GM10266 (cell line): Measurements from ENCODE around the gene COMP.

Source experiments
- DNase-seq: peaks from one replicate; pipeline ENCODE4 v3.0.0; 2012; ENCODE audit errors: extremely low spot score
- TF ChIP-seq, protein P1 (sequence below): IDR thresholded peaks from 2 replicates; pipeline ENCODE4 v1.5.1; 2012; ENCODE audit warnings: mild to moderate bottlenecking, low read depth; ENCODE audit not compliant: control insufficient read depth, insufficient read depth; ENCODE audit errors: missing control alignments

The COMP gene

DNA sequence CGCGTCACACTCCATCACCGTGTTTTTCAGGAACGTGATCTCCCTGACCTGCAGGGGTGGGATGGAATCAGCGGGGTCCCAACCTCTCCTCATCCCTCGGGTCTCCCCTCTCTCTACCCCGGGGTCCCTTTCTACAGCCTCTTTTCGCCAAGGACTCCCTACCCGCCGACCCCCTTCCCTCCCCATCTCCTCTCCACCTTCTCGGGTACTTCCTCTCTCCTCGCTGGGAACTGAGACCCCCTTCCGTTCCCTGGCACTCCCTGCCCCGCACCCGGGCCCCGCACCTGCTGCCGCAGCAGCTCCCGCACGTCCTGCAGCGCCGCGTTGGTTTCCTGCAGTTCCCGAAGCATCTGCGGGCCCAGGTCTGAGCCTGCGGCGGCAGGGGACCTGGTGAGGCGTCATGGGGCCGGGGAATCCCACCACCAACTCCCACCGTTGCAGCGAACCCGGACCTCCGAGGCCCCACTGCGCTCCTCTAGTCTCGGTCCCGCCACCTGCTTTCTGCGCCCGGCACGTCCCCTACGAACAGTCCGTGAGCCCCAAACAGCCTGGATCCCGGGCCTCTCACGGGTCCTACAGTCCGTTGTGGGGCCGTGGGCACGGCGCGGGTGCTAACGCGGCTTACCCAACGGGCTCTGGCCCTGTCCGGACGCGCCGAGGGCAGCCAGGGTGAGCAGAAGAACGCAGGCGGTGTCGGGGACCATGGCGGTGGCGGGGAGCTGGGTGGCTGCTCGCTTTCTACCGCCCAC, at the start of gene COMP:
Gene COMP, minus strand, starts transcription at position 740 of the 749 bp plus-strand sequence. Its CDS starts 36 bp downstream, at position 704.
- DNase-seq, result no peak
- TF ChIP-seq, protein P1, sequence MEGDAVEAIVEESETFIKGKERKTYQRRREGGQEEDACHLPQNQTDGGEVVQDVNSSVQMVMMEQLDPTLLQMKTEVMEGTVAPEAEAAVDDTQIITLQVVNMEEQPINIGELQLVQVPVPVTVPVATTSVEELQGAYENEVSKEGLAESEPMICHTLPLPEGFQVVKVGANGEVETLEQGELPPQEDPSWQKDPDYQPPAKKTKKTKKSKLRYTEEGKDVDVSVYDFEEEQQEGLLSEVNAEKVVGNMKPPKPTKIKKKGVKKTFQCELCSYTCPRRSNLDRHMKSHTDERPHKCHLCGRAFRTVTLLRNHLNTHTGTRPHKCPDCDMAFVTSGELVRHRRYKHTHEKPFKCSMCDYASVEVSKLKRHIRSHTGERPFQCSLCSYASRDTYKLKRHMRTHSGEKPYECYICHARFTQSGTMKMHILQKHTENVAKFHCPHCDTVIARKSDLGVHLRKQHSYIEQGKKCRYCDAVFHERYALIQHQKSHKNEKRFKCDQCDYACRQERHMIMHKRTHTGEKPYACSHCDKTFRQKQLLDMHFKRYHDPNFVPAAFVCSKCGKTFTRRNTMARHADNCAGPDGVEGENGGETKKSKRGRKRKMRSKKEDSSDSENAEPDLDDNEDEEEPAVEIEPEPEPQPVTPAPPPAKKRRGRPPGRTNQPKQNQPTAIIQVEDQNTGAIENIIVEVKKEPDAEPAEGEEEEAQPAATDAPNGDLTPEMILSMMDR, result no peak

DNA sequence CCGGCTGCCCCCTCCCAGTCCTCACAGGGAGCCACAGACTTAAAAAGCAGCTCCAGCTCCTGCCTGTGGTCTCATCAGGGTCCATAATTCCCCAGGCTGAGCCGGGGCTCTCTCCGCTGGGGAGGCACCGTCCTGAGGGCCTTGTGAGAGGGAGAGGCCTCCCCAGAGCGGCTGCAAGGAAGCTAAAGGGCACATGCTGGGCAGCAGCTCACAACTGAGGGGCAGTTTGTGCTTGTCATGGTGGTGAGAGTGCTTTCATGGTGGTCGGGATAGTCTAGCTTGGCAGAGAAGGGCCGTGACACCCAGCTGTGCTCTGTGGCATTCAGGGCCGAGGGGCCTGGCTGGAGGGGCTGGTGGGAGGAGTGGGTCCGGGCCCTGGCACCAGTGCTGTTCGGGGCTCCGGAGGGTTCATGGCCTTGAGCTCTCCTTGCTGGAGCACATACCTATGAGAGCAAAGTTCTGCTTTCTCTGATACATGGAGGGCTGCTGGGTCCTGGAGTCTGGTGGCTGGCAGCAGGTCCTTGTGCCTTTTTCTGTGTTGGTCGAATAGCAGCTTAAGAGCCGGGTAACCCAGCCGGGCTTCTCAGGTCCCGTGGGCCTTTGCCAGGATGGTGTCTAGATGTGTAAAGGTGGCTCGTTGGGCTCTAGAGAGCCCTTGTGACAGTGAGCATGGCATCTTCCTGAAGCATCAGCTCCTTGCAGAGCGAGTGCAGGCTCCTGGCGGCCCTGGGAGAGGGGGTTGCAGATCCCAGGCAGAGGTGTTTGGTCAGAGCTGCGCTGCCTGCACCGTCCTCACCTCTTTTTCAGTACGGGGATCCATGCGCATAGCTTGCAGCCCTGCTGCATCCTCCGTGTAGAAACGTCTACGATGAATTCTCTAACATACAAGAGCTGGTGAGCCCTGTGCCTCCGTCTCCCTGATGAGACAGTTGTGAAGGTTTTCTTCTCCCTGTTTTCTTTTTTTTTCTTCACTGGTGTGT, 49.5 kb upstream of the COMP start:
- TF ChIP-seq, protein P1, result no peak
- DNase-seq, result no peak

DNA sequence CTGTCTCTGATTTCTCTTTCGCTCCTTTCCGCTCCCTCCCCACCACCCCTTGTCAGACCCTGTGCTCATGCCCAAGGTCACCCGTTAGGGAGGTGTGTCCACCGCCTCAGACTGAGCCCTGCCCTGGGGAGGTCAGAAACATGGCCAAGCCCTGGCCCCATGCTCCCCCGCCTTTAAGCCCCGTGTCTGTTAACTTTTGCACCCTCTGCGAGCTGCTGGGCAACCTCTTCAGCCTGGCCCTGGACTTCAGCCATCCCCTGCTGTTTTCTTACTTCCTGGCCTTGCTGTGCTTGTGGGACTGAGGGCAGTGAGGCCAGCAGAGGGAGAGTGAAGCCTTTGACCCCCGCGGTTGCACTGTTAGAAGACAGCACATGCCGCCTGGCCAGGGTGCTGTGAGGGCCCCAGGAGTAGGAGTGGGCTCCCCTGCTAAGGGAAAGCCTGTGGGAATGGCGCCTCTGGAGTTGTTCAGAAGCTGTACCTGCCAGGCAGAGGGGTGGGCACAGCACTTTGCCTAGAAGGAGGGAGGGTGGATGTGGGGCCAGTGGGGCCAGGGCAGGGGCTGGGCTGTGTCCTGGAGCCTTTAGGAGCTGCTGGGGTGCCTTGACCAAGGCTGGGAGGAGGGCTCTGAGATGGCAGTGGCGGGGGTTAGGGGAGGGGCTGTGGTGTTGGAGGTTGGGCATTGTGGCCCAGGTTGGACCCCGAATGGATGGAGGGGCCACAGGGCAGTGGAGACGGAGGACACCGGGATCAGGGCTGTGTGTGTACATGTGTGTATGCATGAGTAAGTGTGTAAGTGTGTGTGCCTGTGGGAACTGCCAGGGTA, 48.6 kb upstream of the COMP start:
- no peak for DNase-seq
- TF ChIP-seq, protein P1, result no peak

DNA sequence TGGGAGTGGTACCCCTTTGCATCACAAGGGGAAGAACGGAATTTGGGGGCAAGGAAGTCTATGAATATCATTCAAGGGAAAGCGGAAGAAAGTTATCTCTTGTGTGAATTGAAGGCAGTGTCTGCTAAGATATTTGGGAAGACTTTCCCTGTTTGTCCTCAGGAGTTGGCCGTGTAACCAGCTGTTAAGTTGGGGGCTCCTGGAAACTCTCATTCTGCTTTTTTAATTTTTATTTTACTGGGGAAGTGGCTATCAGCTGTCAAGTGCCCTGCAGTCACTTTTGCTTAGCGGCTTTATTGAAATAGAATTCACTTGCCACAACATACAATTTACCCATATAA, 43.5 kb upstream of the COMP start:
- no peak for DNase-seq
- TF ChIP-seq, protein P1, result no peak

DNA sequence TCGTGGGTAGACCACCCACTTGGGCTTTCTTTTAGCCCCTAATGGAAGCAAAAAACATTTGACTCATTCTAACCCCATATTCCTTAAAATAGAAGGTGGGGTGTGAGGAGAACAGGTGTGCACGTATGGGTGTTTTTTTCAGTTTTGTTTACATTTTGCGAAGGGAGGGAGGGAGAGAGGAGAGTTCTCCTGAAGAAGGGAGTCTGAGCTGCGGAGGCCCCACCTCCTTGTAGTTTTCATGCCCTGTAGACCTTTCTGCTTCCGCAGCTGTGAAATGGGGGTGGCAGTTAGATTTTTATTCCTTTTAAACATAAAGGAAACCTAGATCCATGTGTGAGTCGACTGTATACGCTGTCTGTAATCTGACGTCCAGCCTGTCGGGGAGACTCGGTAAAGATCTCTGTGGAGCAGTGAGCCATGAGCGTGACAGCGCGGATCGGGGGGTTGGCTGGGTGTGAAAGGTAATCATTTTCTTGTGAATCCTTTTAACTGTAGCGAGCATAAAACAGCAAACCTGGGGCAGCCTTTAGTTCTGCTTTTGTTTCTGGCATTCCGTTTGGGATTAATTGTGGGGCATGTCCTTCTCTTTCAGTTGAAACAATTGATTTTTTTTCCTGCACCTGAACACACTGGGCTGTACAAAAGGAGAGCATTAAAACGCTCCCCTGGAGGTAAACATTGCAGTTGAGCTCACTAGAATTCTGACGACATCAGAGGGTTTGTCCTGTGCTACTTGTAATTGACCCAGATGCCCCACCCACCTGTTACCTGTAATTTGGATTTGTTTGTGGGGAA, 42.9 kb upstream of the COMP start:
- peak; percentile 23 for DNase-seq

DNA sequence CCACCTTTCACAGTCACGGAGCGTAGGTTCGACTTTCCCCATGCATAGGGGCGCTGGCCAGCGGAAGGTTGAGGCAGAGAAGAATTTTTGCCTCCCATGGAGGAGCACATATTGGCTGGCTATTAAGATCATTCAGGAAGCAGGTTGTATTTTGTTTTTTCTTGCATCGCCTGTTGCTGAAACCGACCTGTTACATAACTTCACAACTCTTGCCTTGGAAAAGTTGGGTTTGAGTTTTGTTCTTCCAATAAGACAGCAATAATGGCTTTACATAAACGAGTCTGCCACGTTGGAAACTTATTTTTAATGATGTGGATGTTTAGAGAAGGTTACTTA, 42.0 kb upstream of the COMP start:
- no peak for DNase-seq
- TF ChIP-seq, protein P1, result no peak

More for the DNA sequence above, 42.9 kb upstream of the COMP start:
- TF ChIP-seq, protein P1, result no peak
